SK-N-MC (cell line): ENCODE measurements around the gene L3HYPDH.

Experiments
- DNase-seq: peaks from one replicate; pipeline ENCODE4 v3.0.0-alpha.2; 2011; ENCODE audit warnings: low read depth, low spot score
- H3K27ac ChIP-seq: fragments of 200-600 bp; sonication (generic); 2 replicates; pipeline ENCODE4 v1.5.1; 2016; ENCODE audit warnings: mixed run types
- H3K36me3 ChIP-seq: fragments of 200-600 bp; sonication (generic); 2 replicates; pipeline ENCODE4 v1.6.1; 2017; ENCODE audit warnings: antibody characterized with exemption, low read length, mixed read lengths; ENCODE audit not compliant: insufficient read depth
- H3K4me3 ChIP-seq: fragments of 200-600 bp; sonication (generic); 2 replicates; pipeline ENCODE4 v1.5.1; 2016
- H3K9ac ChIP-seq: fragments of 200-600 bp; sonication (generic); 2 replicates; pipeline ENCODE4 v1.8.0; 2017; ENCODE audit warnings: mixed run types, mixed read lengths; ENCODE audit not compliant: insufficient read length
- H3K9me3 ChIP-seq: fragments of 200-600 bp; sonication (generic); 2 replicates; pipeline ENCODE4 v1.6.1; 2017; ENCODE audit warnings: low read depth, mild to moderate bottlenecking, antibody characterized with exemption, low read length, moderate library complexity, mixed read lengths
- EZH2 ChIP-seq: fragments of 200-600 bp; sonication (generic); IDR thresholded peaks from one replicate; pipeline ENCODE4 v1.6.1; 2017; ENCODE audit warnings: antibody characterized with exemption
- FOXP2 ChIP-seq: optimal IDR thresholded peaks from 2 replicates; pipeline ENCODE3; 2011; ENCODE audit warnings: mild to moderate bottlenecking, moderate library complexity; ENCODE audit not compliant: insufficient read depth; ENCODE audit errors: extremely low read length, control extremely low read depth
- POLR2AphosphoS5 ChIP-seq: IDR thresholded peaks from 2 replicates; pipeline ENCODE4 v1.6.1; 2012; ENCODE audit warnings: mild to moderate bottlenecking, low read depth, low read length, borderline replicate concordance

Gene L3HYPDH

DNA sequence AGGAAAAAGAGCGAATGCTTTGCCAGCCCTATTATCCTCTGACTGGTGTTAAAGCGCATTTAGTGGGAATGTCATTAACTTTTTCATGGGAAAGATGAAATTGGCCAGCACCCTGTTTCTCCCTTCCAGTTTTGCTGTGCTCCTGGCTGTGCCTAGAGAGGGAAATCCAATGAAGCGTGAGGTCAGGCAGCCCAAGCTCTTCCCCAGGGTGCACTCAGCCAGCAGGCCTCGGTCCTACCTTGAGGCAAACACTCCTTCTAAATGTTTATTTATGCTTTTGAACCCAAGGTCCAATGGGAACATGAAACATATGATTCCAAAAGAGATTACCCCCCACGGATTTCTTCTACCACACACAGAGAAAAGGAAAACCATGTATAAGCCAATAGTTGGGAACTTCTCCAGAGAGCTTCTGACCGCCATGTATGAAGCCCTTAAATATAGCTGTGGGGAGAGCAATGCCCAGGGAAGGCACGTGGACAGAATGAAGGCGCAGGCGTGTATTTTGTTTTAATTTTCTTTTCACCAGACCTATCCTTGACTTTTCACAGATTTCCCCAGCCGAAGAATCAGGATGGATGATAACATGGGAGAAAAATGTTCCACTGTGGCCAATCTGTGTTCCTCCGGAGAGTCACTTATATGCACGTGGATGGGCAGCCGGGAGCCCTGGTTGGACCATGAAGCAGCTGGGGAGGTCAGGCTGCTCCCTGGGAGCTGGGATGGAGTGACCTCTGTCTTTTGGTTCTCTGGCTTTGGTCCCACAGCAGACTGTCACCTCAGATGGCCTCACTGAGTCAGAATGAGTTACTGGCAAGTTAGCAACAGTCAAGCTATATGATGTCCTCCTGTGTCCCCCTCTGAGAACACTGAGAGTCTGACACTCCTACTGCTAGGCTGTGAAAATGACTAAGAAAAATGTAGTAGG, 56.3 kb downstream of the L3HYPDH start:
- Histone ChIP-seq H3K27ac (no peak overlapping the region), H3K9ac (no peak overlapping the region), H3K36me3 (no peaks in the 10 kb centered on the region), H3K9me3 (no peaks in the 10 kb centered on the region), H3K4me3 (no peak overlapping the region)
- no peak for DNase-seq
- TF ChIP-seq EZH2 (no peak), POLR2AphosphoS5 (no peak), FOXP2 (no peak)

DNA sequence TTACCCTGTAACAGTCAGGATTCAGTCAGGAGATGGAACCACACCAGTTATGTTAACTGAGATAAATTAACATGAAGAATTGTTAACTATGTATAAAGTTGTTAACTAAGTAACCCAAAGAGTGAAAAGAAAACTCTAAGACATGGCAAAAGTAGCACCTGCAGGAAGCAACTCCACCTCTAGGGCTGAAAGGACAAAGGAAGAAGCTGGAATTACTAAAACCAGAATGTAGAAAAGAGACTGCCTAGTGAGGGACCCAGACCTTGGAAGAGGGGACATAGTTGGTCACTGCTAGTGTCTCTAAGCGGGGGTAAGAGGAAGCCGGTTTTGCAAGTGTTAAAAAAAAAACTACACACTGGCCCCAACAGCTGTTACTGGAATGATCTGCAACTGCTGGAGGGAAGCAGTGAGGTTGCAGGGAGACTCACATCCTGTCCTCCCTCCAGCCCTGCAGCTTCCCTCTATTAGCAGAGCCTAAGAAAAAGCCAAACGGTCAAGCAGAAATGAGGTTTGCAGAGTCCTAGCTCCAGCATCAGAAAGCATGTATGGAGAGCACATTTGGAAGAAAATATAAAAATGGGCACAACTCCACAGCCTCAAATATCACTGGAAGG, 58.8 kb downstream of the L3HYPDH start:
- Histone ChIP-seq H3K36me3 (no peaks in the 10 kb centered on the region), H3K9ac (no peak overlapping the region), H3K27ac (no peak overlapping the region), H3K9me3 (no peaks in the 10 kb centered on the region), H3K4me3 (no peak overlapping the region)
- TF ChIP-seq FOXP2 (no peak), EZH2 (no peak), POLR2AphosphoS5 (no peak)
- DNase-seq = no peak

DNA sequence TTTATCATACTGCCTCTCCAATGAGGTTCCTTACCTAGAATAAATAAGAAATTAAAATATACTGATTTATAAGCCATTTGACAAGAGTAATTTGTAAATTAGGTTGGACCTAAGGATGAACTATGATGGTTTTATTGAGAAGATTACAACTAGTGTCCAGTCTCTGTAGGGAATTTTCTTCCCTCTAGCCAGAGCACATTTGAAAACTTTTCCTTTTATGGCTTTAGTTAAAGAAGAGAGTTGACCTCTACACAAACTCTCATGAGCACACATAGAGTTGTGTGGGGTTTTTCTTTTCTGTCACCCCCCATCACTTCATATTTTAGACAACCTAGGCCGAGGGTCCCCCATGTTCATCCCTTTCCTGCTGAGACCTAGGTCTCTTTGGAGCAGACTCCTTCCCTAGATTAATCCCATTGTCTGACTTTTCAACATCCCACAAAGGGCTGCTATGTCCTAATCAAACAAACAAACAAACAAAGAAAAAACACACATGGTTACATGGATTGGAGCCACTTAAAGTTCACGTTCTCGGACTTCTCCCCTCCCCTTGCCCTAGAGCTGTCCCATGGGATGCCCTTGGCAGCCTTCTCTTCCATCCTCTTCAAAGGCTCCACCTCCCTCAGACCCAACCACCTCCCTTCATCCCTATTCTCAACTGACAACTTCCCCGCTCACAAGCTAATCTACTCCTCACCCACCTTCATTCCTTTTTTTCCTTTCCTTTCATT, 59.7 kb downstream of the L3HYPDH start:
- no peak for TF ChIP-seq FOXP2
- TF ChIP-seq POLR2AphosphoS5 = no peak
- TF ChIP-seq EZH2 = no peak
- no peaks in the 10 kb centered on the region for H3K9me3 ChIP-seq
- H3K4me3 ChIP-seq = no peak overlapping the region
- H3K27ac ChIP-seq = no peak overlapping the region
- no peaks in the 10 kb centered on the region for H3K36me3 ChIP-seq
- no peak overlapping the region for H3K9ac ChIP-seq
- DNase-seq = no peak
